Stimulated activated CD8-positive, alpha-beta memory T cell treated with anti-CD3 and anti-CD28 coated beads, Interleukin-12 subunit alpha, Interleukin-12 subunit beta, amount 100 ng/mL, for 24 hours (primary cell): ENCODE measurements around the gene LMF1.

ENCODE experiments used
- DNase-seq: peaks from one replicate; pipeline ENCODE4 v3.0.0-alpha.2; 2020; ENCODE audit errors: extremely low read depth

The LMF1 gene

GRCh38 chr16:881219-882097 lies 89.3 kb downstream of the LMF1 start:
- no peak for DNase-seq

- no peak for DNase-seq
Observed at GRCh38 chr16:880471-881171, 90.2 kb downstream of the LMF1 start.

- DNase-seq, result no peak
Observed at GRCh38 chr16:879986-880385, 90.8 kb downstream of the LMF1 start.

GRCh38 chr16:879461-879861 lies 91.3 kb downstream of the LMF1 start:
- DNase-seq, result no peak

DNA sequence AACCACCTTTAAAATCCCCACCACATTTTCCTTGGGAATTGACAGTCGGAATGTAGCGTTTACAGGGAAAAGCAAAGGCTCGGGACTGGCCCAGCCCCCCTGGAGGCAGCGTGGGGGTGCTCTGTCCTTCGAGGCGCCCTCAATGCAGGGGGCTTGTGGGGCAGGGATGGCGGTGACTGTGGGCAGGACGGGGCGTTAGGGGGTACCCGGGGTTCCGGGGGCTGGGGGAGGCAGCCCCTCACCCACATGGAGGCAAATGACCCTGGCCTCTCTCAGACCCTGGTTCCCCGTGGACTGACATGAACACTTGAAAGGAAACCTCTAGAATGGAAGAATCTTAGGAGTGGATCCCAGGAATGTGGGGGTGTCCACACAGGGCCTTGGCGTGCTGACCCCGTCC lies 91.9 kb downstream of the LMF1 start:
- no peak for DNase-seq

- no peak for DNase-seq
Observed at GRCh38 chr16:878072-878784, 92.6 kb downstream of the LMF1 start.

DNA sequence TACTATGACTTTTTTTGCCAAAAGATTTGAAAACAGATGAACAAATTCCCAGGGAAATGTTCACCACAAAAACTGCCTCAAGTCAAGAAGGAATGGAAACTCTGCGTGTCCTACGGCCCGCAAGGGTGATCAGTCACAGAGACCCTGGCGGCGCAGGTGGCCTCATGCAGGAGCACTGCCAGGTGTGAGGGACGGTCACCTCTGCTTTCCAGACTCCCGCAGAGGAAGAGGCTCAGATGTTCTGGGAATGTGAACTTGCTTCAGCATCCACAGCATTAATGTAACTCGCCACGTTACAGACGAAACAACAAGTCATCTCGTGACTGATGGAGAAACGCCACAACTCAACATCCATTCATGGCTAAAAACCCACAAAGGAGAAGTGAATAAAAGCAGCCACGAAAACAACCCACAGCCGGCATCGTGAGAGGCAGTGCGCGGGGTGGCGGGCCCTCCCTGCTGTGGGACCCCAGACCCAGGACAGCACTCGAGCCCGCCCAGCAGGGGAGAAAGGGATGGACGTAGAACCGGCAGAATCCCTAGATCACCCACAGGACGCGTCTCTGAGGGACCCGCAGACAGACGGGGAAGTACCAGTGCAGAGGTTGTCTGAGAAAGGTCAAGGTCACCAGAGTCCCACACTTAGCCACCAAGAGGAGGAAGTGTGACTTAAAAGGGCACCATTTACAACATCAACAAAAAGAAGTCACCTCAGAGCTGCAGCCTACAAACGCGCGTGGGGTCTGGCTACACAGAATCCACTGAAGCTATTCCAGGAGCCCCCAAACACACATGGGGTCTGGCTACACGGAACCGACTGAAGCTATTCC lies 93.3 kb downstream of the LMF1 start:
- DNase-seq, result no peak

- DNase-seq, result no peak
Observed at GRCh38 chr16:876523-877241, 94.1 kb downstream of the LMF1 start.

GRCh38 chr16:876041-876335 lies 94.8 kb downstream of the LMF1 start:
- DNase-seq, result no peak

DNA sequence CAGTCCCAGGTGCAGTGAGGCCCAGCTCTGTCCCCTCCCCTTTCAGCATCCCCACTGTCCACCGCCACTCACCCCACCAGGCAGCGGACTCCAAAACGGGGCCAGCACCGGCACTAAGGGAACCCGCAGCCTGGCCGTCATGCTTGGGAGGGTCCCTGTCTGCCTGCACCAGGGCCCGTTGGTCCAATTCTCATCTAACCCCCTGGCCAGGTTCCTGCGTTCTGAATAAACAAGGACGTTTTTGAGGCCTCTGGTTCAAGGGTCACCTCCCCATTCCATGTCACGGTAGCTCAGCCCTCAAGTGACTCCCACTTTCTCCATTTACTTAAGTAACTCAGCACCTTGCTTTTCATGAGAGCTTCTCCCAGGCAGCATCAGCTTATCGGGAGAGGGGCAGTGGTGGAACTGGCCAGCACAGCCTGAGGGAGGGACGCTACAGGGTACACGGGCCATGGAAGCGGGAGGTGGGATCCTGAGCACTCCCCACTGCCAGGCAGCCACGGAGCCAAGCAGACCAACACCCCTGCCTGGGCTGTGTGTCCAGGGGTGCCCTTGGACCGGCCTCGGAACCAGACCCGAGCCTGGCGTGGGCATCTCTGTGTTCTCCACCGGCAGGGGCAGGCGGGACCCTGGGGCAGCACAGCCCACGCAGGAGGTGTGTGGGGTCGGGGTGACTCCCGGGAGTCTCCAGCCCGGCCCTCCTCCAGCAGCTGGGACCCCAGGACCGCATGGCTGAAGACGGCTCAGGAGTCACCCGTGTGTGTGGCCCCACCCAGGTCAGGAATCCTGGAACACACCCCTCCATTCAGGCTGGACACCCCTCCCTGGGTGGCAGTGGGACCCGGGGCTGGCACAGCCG lies 95.4 kb downstream of the LMF1 start:
- no peak for DNase-seq

DNA sequence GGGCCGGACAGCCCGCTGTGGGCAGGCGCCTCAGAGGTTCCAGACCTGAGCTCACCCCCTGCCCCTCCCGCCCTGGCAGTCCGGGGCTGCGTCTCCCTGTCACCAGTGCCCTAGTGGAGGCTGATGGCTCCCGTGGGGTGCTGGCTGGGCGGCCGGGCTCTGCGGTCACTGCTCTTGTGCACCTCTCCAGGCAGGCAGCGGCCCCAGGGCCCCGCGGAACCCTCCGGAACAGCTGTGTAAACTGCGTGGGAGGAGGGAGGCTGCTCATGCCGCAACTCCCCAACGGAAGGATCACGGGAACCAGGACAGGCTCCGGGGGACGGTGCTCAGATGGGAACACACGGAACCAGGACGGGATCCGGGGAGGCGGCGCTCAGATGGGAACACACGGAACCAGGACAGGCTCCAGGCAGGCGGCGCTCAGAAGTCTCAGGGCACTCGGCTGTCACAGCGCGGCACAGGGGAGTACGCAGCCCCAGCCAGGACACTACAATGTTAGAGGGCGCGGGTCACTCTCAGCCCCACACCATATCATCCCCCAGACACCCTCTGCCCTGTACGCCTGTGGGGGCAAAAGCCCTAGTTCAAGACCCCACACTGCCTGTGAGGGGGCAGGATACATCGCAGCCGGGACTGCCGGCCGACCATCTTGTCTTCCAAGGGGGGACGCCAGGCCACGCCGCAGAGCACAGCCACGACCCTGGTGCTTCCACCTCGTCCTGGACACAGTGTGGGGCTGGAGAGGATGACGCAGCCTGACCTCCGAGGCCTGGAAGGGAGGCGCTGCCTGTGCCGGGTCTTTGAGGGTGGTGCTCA lies 96.2 kb downstream of the LMF1 start:
- no peak for DNase-seq

- DNase-seq, result no peak
Observed at GRCh38 chr16:873889-874288, 96.9 kb downstream of the LMF1 start.

DNA sequence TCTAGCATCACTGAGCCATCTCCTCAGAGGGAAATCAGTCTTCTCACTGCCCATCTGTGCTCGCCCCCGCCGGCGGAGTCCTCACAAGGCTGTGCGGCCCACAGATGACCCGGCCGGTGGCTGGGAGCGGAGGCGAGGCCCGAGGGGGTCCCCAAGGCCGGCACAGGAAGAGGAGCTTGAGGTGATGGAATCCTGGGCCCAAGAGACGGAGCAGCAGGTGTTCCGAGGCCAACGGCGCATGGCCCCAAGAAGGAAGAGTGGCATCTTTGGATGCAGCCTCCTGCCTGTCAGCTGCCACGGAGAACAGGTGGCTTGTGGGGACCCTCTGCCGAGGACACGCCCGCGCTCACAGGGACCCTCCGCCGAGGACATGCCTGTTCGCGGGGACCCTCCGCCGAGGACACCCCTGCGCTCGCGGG lies 97.5 kb downstream of the LMF1 start:
- DNase-seq, result no peak

- DNase-seq, result no peak
Observed at GRCh38 chr16:872436-873242, 98.1 kb downstream of the LMF1 start.

GRCh38 chr16:871562-872345 lies 99.0 kb downstream of the LMF1 start:
- no peak for DNase-seq

DNA sequence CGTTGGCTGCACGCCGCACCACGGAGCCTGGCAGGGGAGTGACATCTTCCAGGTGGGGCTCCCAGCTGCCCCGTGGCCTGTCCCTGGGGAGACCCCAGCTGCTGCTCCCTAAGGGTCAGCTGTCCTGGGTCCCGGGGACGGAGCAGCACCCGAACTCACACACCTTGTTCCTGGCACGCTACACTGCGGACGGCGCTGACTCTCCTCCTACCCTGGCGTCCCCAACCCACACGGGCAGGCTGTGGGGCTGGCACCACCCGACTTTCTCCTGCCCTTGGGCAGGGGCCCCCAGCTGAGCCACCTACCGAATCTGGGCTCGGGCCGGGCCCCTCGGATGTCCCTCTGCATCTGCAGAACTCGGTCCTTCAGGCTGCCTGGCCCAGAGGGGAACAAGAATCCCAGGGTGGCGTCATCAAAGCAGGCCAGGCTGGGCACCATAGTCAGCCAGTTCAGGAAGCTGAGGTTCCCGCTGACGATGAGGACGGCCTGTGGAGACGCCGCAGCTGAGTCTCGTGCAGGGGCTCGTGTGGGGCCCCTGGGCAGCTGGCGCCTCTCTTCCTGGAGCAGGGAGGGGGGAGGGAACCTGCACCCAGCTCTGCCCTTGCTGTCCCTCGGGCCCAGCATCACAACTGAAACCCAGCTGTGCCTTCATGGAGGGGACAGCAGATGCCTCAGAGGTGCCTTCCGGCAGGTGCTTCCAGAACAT lies 99.8 kb downstream of the LMF1 start:
- DNase-seq, result no peak
